ENCODE results near the gene FIGNL1. TPM values are rescaled to one million over a fixed set of nuclear protein-coding genes. Genes with fewer than 3 reads are reported as not detected.
A peak's percentile ranks its signal among the peaks of the same experiment; 100 is the strongest.

FIGNL1 gene
- total RNA-seq, 4 donors from 2014 or later, result 0.80 to 6.2 (median 3.6) TPM

DNA sequence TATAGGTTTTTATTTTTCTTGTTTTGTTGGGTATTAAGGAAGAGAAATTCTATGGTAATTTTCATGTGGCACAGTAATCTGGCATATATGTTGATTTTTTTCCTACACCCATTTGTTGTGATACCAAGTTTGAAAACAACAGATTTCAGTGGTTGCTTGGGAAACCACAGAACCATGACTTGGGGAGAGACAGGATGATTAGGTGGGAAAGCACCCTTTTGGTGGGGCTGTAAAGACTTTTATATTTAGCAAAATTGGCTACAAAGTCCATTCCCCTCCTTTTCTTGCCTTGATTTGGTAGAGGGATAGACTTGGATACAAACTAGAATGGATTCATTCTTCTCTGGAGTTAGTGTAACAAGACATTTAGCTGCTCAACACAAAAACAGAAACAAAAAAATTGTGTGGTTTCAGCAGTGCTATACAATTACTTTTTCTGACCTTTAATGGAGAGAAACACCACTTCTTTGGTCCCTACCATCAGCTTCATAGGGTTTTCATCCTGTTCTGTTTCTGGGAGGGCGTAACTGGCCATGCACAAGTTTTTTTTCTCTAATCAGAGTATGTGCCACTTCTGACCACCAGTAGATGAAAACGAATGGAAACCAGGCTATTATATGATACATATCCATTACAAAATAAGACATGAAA is 52.7 kb downstream of the FIGNL1 start:
- in situ Hi-C loops (cut with MboI; ENCODE audit: low pct_ligation_motif_present in 1 of 4, low pct_unique_long_range_greater_than_20kb in 1 of 4, low sequenced_read_pairs in 3 of 4), result no loop called here
- peaks cover 12% of the 10 kb centered on the region for H3K27me3 ChIP-seq

DNA sequence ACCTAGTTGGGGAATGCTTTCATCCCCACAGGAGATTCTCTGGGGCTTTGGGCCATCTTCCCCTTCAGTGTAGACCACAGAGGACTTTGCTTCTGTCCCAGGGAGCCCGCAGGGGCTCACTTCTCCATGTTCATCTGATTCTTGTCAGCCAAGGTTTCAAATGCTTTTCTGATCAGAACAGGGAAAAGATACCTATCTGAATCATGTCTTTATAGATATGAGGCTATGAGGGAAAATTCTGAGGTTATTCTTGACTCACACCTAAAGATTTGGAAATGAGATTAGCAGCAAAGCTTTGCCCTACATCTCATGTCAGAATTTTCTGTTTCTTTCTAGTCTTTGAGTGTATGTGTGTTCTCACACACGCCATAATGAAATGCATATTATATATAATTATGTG is 53.3 kb downstream of the FIGNL1 start:
- Histone ChIP-seq H3K36me3 (no peaks in the 10 kb centered on the region), H3K27ac (no peak overlapping the region), H3K9me3 (no peaks in the 10 kb centered on the region), H3K4me1 (peaks cover 0 to 13% (median 0%) of the 10 kb centered on the region in 4 donors), H3K27me3 (peaks cover 7% of the 10 kb centered on the region), H3K4me3 (no peak overlapping the region)
- no peak for DNase-seq
- in situ Hi-C loops (cut with MboI; ENCODE audit: low pct_ligation_motif_present in 1 of 4, low pct_unique_long_range_greater_than_20kb in 1 of 4, low sequenced_read_pairs in 3 of 4), result no loop called here
- intact Hi-C loops (cut with DNase I; ENCODE audit: low total_unique reads), result no loop called here
- no peak for TF ChIP-seq CTCF (IDR thresholded peaks at IDR 0.05)
- TF ChIP-seq POLR2A (IDR thresholded peaks at IDR 0.05), result no peak
- TF ChIP-seq EP300 (IDR thresholded peaks at IDR 0.05; ENCODE audit: low read depth), result no peak
- no peak for TF ChIP-seq POLR2AphosphoS5 (IDR thresholded peaks at IDR 0.05)
- 68 to 73% methylated on average over 1 to 2 of the region's 2 CpGs for WGBS, 2 donors (ENCODE audit: low coverage in 1 of 2)

More for the DNA sequence above, 52.7 kb downstream of the FIGNL1 start:
- no peak for DNase-seq
- Histone ChIP-seq H3K4me3 (no peak overlapping the region), H3K4me1 (peaks cover 0 to 13% (median 0%) of the 10 kb centered on the region in 4 donors), H3K36me3 (no peaks in the 10 kb centered on the region), H3K27ac (peak overlapping the region in 1 of 4 donors; percentile 32), H3K9me3 (no peaks in the 10 kb centered on the region)
- WGBS, 2 donors (ENCODE audit: low coverage in 1 of 2), result 77 to 78% methylated on average over 2 of the region's 2 CpGs
- intact Hi-C loops (cut with DNase I; ENCODE audit: low total_unique reads), result no loop called here
- TF ChIP-seq POLR2AphosphoS5 (IDR thresholded peaks at IDR 0.05), result no peak

- Histone ChIP-seq H3K36me3 (no peaks in the 10 kb centered on the region), H3K27me3 (no peaks in the 10 kb centered on the region), H3K27ac (peak overlapping the region in 1 of 4 donors; percentile 17), H3K4me3 (no peak overlapping the region), H3K4me1 (peaks cover 0 to 13% (median 0%) of the 10 kb centered on the region in 4 donors), H3K9me3 (no peaks in the 10 kb centered on the region)
- TF ChIP-seq CTCF (IDR thresholded peaks at IDR 0.05) (no peak), POLR2AphosphoS5 (IDR thresholded peaks at IDR 0.05) (no peak)
- 75% methylated on average over 1 of the region's 1 CpG; no CpG with 5 or more reads in 1 of the 2 donors for WGBS, 2 donors (ENCODE audit: low coverage in 1 of 2)
- in situ Hi-C loops (cut with MboI; ENCODE audit: low pct_ligation_motif_present in 1 of 4, low pct_unique_long_range_greater_than_20kb in 1 of 4, low sequenced_read_pairs in 3 of 4), result no loop called here
- no peak for DNase-seq
- intact Hi-C loops (cut with DNase I; ENCODE audit: low total_unique reads), result no loop called here
These were observed 55.8 kb downstream of the FIGNL1 start for GRCh38 chr7:50394315-50394714.

Small RNA genes lying within 50 kb of the gene (small RNA-seq; reads per million reads assigned to genes)
- 0 reads per million in 4 donors for gene RNU6-1091P

Other genes starting within 250 kb of the FIGNL1 start
- 100 to 1,000 TPM in 1 of 4 donors, 10 to 100 TPM in 1, 1 to 10 TPM in 2; 9.2 to 116 (median 29.1) TPM for gene IKZF1, start 145.6 kb downstream of the FIGNL1 start, total RNA-seq
- gene DDC, start 115.1 kb upstream of the FIGNL1 start, total RNA-seq, result 10 to 100 TPM; 16.1 to 71.3 (median 42.5) TPM

Measured in transverse colon (tissue), 4 donors.